ENCODE data around the gene INAFM1.

Gene INAFM1

GRCh38 chr19:47310323-47310722, 35.6 kb downstream of the INAFM1 start:
- DNase-seq: no peak

DNA sequence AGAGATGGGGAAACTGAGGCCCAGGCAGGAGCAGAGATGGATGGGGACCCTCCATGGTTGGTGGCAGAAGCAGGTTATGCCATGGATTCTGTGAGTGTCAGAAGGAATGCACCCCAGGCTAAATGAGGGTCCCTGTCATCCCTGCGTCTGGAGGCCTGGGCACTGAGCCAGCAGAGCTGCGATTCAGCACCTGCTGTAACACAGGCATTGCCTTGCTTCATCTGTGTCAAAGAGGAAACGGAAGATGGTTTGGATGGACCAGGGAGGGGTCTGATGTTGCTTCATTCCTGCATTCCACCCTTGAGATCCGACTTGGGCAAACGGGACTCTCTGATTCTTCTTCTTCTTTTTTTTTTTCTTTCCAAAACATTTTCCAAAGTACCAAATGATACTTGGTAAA, 36.1 kb downstream of the INAFM1 start:
- DNase-seq: peak; percentile 18

GRCh38 chr19:47312366-47313006, 37.8 kb downstream of the INAFM1 start:
- no peak for DNase-seq

DNA sequence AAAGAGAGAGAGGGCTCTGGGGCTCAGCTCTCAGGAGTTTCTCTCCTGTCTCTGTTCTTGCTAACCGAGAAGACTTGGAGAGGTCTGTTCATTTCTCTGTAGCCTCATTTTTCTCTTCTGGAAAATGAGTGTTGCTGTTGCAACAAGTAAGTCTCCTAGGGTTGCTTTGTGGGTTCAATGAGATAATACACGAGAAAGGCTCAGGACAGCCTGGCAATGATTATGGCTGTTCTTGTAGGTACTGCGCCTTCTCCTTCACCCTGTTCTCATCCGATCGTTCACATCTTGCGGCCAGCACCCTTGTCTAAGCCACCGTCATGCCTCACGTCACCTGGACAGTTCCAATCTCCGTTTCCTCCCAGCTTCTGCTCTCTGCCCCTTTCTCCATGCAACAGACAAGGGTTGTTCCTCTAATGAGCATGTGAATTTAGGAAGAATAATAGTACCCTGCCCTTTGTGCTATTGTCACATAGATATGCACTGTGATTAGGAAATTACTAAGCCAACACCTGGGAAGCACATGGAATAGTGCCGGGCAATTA, 39.1 kb downstream of the INAFM1 start:
- no peak for DNase-seq

DNA sequence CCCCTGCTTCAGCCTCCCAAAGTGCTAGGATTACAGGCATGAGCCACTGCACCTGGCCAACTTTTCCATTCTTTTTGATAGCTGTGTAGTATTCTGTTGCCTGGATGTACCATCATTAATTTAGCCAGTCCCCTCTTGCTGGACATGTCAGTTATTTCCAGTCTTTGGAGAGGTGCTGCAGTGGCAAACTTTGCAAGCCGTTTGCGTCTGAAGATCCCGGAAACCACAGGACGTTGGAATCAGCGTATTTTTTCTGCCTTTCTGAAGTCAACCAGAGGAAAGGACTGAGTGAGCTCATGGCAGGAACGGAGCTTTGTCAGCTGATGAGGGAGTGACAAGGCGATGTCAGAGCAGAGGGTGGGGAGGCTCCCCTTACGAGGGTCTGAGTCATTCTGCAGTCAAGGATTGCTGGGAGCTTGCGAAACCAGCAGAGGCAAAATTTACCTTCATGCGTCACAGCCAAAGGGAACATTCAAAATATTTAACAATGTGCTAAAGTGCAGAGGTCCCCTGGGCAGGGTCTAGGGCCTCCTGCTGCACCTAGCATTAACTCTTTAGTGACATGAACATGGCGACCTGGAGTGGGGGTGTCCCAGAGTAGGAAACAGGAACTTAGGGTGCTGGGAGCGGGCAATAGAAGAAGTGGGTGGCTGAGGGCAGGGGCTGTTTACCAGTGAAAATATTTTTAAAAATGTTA, 40.6 kb downstream of the INAFM1 start:
- peak; percentile 88 for DNase-seq

GRCh38 chr19:47316513-47316912, 41.8 kb downstream of the INAFM1 start:
- DNase-seq: no peak

- no peak for DNase-seq
Measured at GRCh38 chr19:47319923-47320871, 45.5 kb downstream of the INAFM1 start.

- no peak for DNase-seq
Measured at GRCh38 chr19:47321630-47322029, 46.9 kb downstream of the INAFM1 start.

- DNase-seq: no peak
Measured at GRCh38 chr19:47322058-47322457, 47.4 kb downstream of the INAFM1 start.

DNA sequence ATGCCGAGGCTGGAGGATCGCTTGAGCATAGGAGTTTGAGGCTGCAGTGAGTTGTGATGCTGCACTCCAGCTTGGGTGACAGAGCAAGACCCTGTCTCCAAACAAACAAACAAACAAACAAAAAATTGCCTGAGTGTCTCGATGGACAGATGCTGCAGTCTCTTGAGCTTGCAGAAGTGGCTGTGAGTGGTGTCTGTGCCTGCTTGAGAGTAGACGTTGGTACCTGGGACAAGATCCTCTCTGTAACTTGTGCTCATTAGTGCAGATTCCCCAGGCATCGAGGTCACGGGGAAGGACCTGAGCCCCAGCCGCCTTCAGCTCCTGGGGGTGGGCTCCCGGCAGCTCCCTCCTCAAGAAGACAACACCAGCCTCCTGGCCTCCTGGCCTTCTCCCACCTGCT, 48.7 kb downstream of the INAFM1 start:
- no peak for DNase-seq

- DNase-seq: no peak
Measured at GRCh38 chr19:47323872-47324271, 49.2 kb downstream of the INAFM1 start.

GRCh38 chr19:47324502-47324901, 49.8 kb downstream of the INAFM1 start:
- DNase-seq: no peak
